ENCODE data around the gene ZNF30.
"Not testable (repeated sequence)": the region's sequence is repeated elsewhere in the genome, so short reads cannot be mapped to it uniquely, and the experiment has no call there.

ZNF30 gene

GRCh38 chr19:34926685-34927375, at the start of gene ZNF30:
Gene ZNF30 (plus strand): TSS chr19:34926903. CDS start chr19:34929948, 3,045 bp downstream.
- Histone ChIP-seq H3K27me3 (ENCODE audit: control insufficient read depth in 5 of 5, insufficient read depth in 4 of 5, low read length in 5 of 5) (no peaks in the 10 kb centered on the region), H3K9ac (ENCODE audit: low read length in 5 of 5) (peak within 1 kb of the TSS; percentile 43 to 80 (median 71)), H3K27ac (ENCODE audit: low read depth, low read length) (peak within 1 kb of the TSS; percentile 69), H3K36me3 (ENCODE audit: control insufficient read depth in 5 of 5, insufficient read depth in 5 of 5, low read length in 5 of 5) (peaks cover 8 to 12% (median 11%) of the 10 kb centered on the region in 5 donors), H3K4me3 (ENCODE audit: low read depth in 1 of 5, low read length in 5 of 5) (peak within 1 kb of the TSS; percentile 72 to 93 (median 80)), H3K9me3 (ENCODE audit: control insufficient read depth in 5 of 5, low read length in 5 of 5) (peaks cover 0 to 4% (median 0%) of the 10 kb centered on the region in 5 donors), H3K4me1 (ENCODE audit: control insufficient read depth in 5 of 5, insufficient read depth in 5 of 5, low read length in 5 of 5) (peaks cover 0 to 17% (median 12%) of the 10 kb centered on the region in 5 donors)

- Histone ChIP-seq H3K9me3 (ENCODE audit: control insufficient read depth in 5 of 5, low read length in 5 of 5) (peaks cover 0 to 4% (median under 1%) of the 10 kb centered on the region in 5 donors), H3K4me3 (ENCODE audit: low read depth in 1 of 5, low read length in 5 of 5) (no peak overlapping the region), H3K36me3 (ENCODE audit: control insufficient read depth in 5 of 5, insufficient read depth in 5 of 5, low read length in 5 of 5) (no peaks in the 10 kb centered on the region), H3K27ac (ENCODE audit: low read depth, low read length) (no peak overlapping the region), H3K9ac (ENCODE audit: low read length in 5 of 5) (no peak overlapping the region), H3K27me3 (ENCODE audit: control insufficient read depth in 5 of 5, insufficient read depth in 4 of 5, low read length in 5 of 5) (no peaks in the 10 kb centered on the region), H3K4me1 (ENCODE audit: control insufficient read depth in 5 of 5, insufficient read depth in 5 of 5, low read length in 5 of 5) (no peaks in the 10 kb centered on the region)
Measured at GRCh38 chr19:34879563-34879962, 47.1 kb upstream of the ZNF30 start.

- H3K27ac ChIP-seq (ENCODE audit: low read depth, low read length), result no peak overlapping the region
- H3K9ac ChIP-seq (ENCODE audit: low read length in 5 of 5), result no peak overlapping the region
- no peaks in the 10 kb centered on the region for H3K4me1 ChIP-seq (ENCODE audit: control insufficient read depth in 5 of 5, insufficient read depth in 5 of 5, low read length in 5 of 5)
- peaks cover under 1 to 5% (median 5%) of the 10 kb centered on the region in 5 donors for H3K9me3 ChIP-seq (ENCODE audit: control insufficient read depth in 5 of 5, low read length in 5 of 5)
- no peaks in the 10 kb centered on the region for H3K36me3 ChIP-seq (ENCODE audit: control insufficient read depth in 5 of 5, insufficient read depth in 5 of 5, low read length in 5 of 5)
- no peaks in the 10 kb centered on the region for H3K27me3 ChIP-seq (ENCODE audit: control insufficient read depth in 5 of 5, insufficient read depth in 4 of 5, low read length in 5 of 5)
- no peak overlapping the region for H3K4me3 ChIP-seq (ENCODE audit: low read depth in 1 of 5, low read length in 5 of 5)
Measured at GRCh38 chr19:34880034-34880433, 46.7 kb upstream of the ZNF30 start.

GRCh38 chr19:34881982-34882381, 44.7 kb upstream of the ZNF30 start:
- Histone ChIP-seq H3K27me3 (ENCODE audit: control insufficient read depth in 5 of 5, insufficient read depth in 4 of 5, low read length in 5 of 5) (no peaks in the 10 kb centered on the region), H3K4me1 (ENCODE audit: control insufficient read depth in 5 of 5, insufficient read depth in 5 of 5, low read length in 5 of 5) (no peaks in the 10 kb centered on the region), H3K36me3 (ENCODE audit: control insufficient read depth in 5 of 5, insufficient read depth in 5 of 5, low read length in 5 of 5) (no peaks in the 10 kb centered on the region), H3K9me3 (ENCODE audit: control insufficient read depth in 5 of 5, low read length in 5 of 5) (peaks cover 8 to 17% (median 12%) of the 10 kb centered on the region in 5 donors), H3K9ac (ENCODE audit: low read length in 5 of 5) (no peak overlapping the region), H3K27ac (ENCODE audit: low read depth, low read length) (no peak overlapping the region), H3K4me3 (ENCODE audit: low read depth in 1 of 5, low read length in 5 of 5) (no peak overlapping the region)

GRCh38 chr19:34888091-34888490, 38.6 kb upstream of the ZNF30 start:
- no peak overlapping the region for H3K9ac ChIP-seq (ENCODE audit: low read length in 5 of 5)
- no peak overlapping the region for H3K4me3 ChIP-seq (ENCODE audit: low read depth in 1 of 5, low read length in 5 of 5)
- H3K27me3 ChIP-seq (ENCODE audit: control insufficient read depth in 5 of 5, insufficient read depth in 4 of 5, low read length in 5 of 5), result peaks cover 0 to 8% (median 0%) of the 10 kb centered on the region in 5 donors
- H3K4me1 ChIP-seq (ENCODE audit: control insufficient read depth in 5 of 5, insufficient read depth in 5 of 5, low read length in 5 of 5), result no peaks in the 10 kb centered on the region
- H3K27ac ChIP-seq (ENCODE audit: low read depth, low read length), result no peak overlapping the region
- H3K9me3 ChIP-seq (ENCODE audit: control insufficient read depth in 5 of 5, low read length in 5 of 5), result peaks cover 12 to 23% (median 20%) of the 10 kb centered on the region in 5 donors
- H3K36me3 ChIP-seq (ENCODE audit: control insufficient read depth in 5 of 5, insufficient read depth in 5 of 5, low read length in 5 of 5), result no peaks in the 10 kb centered on the region

GRCh38 chr19:34900245-34900644, 26.5 kb upstream of the ZNF30 start:
- Histone ChIP-seq H3K27me3 (ENCODE audit: control insufficient read depth in 5 of 5, insufficient read depth in 4 of 5, low read length in 5 of 5) (peaks cover 9 to 14% (median 13%) of the 10 kb centered on the region in 5 donors), H3K4me1 (ENCODE audit: control insufficient read depth in 5 of 5, insufficient read depth in 5 of 5, low read length in 5 of 5) (peaks cover 0 to 5% (median 0%) of the 10 kb centered on the region in 5 donors), H3K36me3 (ENCODE audit: control insufficient read depth in 5 of 5, insufficient read depth in 5 of 5, low read length in 5 of 5) (no peaks in the 10 kb centered on the region), H3K4me3 (ENCODE audit: low read depth in 1 of 5, low read length in 5 of 5) (no peak overlapping the region), H3K9ac (ENCODE audit: low read length in 5 of 5) (no peak overlapping the region), H3K9me3 (ENCODE audit: control insufficient read depth in 5 of 5, low read length in 5 of 5) (peaks cover 0 to 5% (median 0%) of the 10 kb centered on the region in 5 donors), H3K27ac (ENCODE audit: low read depth, low read length) (no peak overlapping the region)

- H3K27ac ChIP-seq (ENCODE audit: low read depth, low read length), result no peak overlapping the region
- H3K4me3 ChIP-seq (ENCODE audit: low read depth in 1 of 5, low read length in 5 of 5), result peak overlapping the region in 1 of 5 donors; percentile 7
- H3K27me3 ChIP-seq (ENCODE audit: control insufficient read depth in 5 of 5, insufficient read depth in 4 of 5, low read length in 5 of 5), result peaks cover 19 to 38% (median 36%) of the 10 kb centered on the region in 5 donors
Measured at GRCh38 chr19:34904664-34905527, 21.8 kb upstream of the ZNF30 start.

GRCh38 chr19:34910770-34911169, 15.9 kb upstream of the ZNF30 start:
- no peak overlapping the region for H3K9ac ChIP-seq (ENCODE audit: low read length in 5 of 5)
- no peaks in the 10 kb centered on the region for H3K4me1 ChIP-seq (ENCODE audit: control insufficient read depth in 5 of 5, insufficient read depth in 5 of 5, low read length in 5 of 5)
- H3K9me3 ChIP-seq (ENCODE audit: control insufficient read depth in 5 of 5, low read length in 5 of 5), result peaks cover 0 to 9% (median 6%) of the 10 kb centered on the region in 5 donors
- H3K27ac ChIP-seq (ENCODE audit: low read depth, low read length), result no peak overlapping the region
- H3K27me3 ChIP-seq (ENCODE audit: control insufficient read depth in 5 of 5, insufficient read depth in 4 of 5, low read length in 5 of 5), result peaks cover 5 to 20% (median 18%) of the 10 kb centered on the region in 5 donors
- H3K4me3 ChIP-seq (ENCODE audit: low read depth in 1 of 5, low read length in 5 of 5), result no peak overlapping the region
- no peaks in the 10 kb centered on the region for H3K36me3 ChIP-seq (ENCODE audit: control insufficient read depth in 5 of 5, insufficient read depth in 5 of 5, low read length in 5 of 5)

More at GRCh38 chr19:34904664-34905527, 21.8 kb upstream of the ZNF30 start:
- Histone ChIP-seq H3K36me3 (ENCODE audit: control insufficient read depth in 5 of 5, insufficient read depth in 5 of 5, low read length in 5 of 5) (no peaks in the 10 kb centered on the region), H3K9me3 (ENCODE audit: control insufficient read depth in 5 of 5, low read length in 5 of 5) (peaks cover 0 to 5% (median 0%) of the 10 kb centered on the region in 5 donors), H3K9ac (ENCODE audit: low read length in 5 of 5) (no peak overlapping the region), H3K4me1 (ENCODE audit: control insufficient read depth in 5 of 5, insufficient read depth in 5 of 5, low read length in 5 of 5) (peaks cover 0 to 7% (median 0%) of the 10 kb centered on the region in 5 donors)

GRCh38 chr19:34917144-34917543, 9.6 kb upstream of the ZNF30 start:
- not testable (repeated sequence) for H3K36me3 ChIP-seq (ENCODE audit: control insufficient read depth in 5 of 5, insufficient read depth in 5 of 5, low read length in 5 of 5); H3K4me3 ChIP-seq (ENCODE audit: low read depth in 1 of 5, low read length in 5 of 5); H3K27me3 ChIP-seq (ENCODE audit: control insufficient read depth in 5 of 5, insufficient read depth in 4 of 5, low read length in 5 of 5); H3K27ac ChIP-seq (ENCODE audit: low read depth, low read length); H3K4me1 ChIP-seq (ENCODE audit: control insufficient read depth in 5 of 5, insufficient read depth in 5 of 5, low read length in 5 of 5); H3K9ac ChIP-seq (ENCODE audit: low read length in 5 of 5)
- peaks cover 3 to 24% (median 20%) of the 10 kb centered on the region in 5 donors for H3K9me3 ChIP-seq (ENCODE audit: control insufficient read depth in 5 of 5, low read length in 5 of 5)

- no peaks in the 10 kb centered on the region for H3K36me3 ChIP-seq (ENCODE audit: control insufficient read depth in 5 of 5, insufficient read depth in 5 of 5, low read length in 5 of 5)
- H3K9me3 ChIP-seq (ENCODE audit: control insufficient read depth in 5 of 5, low read length in 5 of 5), result peaks cover 3 to 23% (median 17%) of the 10 kb centered on the region in 5 donors
- H3K4me3 ChIP-seq (ENCODE audit: low read depth in 1 of 5, low read length in 5 of 5), result no peak overlapping the region
- no peak overlapping the region for H3K9ac ChIP-seq (ENCODE audit: low read length in 5 of 5)
- peaks cover 0 to 4% (median 0%) of the 10 kb centered on the region in 5 donors for H3K27me3 ChIP-seq (ENCODE audit: control insufficient read depth in 5 of 5, insufficient read depth in 4 of 5, low read length in 5 of 5)
- H3K4me1 ChIP-seq (ENCODE audit: control insufficient read depth in 5 of 5, insufficient read depth in 5 of 5, low read length in 5 of 5), result no peaks in the 10 kb centered on the region
- no peak overlapping the region for H3K27ac ChIP-seq (ENCODE audit: low read depth, low read length)
Measured at GRCh38 chr19:34918190-34918589, 8.5 kb upstream of the ZNF30 start.
